Stimulated activated CD4-positive, alpha-beta T cell treated with anti-CD3 and anti-CD28 coated beads, Interleukin-15, amount 100 ng/mL, for 48 hours (primary cell): ENCODE measurements around the gene ERVH48-1.
"Not testable (repeated sequence)": the region's sequence is repeated elsewhere in the genome, so short reads cannot be mapped to it uniquely, and the experiment has no call there.

Source experiments
- DNase-seq, 2 donors: peaks; one replicate each; pipeline ENCODE4 v3.0.0-alpha.2; 2020; ENCODE audit warnings: low read depth in 2 of 2

ERVH48-1 gene

DNA sequence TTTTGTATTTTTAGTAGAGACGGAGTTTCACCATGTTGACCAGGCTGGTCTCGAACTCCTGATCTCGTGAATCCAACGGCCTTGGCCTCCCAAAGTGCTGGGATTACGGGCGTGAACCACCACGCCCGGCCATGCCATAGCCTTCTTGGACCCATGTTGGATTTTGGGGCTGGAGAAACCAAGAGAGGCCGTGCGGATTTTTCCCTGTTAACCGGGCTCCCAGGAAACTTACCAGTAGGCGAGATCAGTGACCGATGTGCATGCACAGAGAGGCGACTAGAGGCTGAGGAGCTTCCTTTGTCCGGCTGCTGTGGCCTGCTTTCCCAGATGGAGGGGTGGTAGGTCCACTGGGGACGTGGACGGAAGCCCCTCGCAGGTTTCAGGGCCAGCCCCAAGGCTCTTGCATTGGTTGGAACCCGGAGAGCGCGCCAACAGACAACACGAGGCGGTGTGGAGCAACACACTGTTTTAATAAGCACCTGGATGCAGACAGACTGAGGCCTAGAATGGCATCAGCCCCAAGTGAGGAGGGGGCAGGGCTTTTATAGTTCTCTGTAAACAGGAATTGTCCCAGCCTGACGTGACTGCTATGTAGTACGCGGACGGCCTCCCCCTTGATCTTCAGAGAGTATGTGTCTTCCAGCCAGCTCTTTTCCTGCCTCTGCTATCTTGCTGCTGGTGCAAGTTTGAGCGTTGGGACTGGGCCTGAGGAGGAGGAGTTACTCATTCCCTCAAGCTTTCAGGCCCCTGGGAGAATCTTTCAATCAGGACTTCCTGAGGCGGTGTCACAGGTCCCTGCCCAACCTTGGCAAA, at the start of gene ERVH48-1:
ERVH48-1 (minus strand) TSS at position 517 of the 813 bp plus-strand sequence. CDS start 6,624 bp downstream, outside the sequence.
- no peak for DNase-seq

DNA sequence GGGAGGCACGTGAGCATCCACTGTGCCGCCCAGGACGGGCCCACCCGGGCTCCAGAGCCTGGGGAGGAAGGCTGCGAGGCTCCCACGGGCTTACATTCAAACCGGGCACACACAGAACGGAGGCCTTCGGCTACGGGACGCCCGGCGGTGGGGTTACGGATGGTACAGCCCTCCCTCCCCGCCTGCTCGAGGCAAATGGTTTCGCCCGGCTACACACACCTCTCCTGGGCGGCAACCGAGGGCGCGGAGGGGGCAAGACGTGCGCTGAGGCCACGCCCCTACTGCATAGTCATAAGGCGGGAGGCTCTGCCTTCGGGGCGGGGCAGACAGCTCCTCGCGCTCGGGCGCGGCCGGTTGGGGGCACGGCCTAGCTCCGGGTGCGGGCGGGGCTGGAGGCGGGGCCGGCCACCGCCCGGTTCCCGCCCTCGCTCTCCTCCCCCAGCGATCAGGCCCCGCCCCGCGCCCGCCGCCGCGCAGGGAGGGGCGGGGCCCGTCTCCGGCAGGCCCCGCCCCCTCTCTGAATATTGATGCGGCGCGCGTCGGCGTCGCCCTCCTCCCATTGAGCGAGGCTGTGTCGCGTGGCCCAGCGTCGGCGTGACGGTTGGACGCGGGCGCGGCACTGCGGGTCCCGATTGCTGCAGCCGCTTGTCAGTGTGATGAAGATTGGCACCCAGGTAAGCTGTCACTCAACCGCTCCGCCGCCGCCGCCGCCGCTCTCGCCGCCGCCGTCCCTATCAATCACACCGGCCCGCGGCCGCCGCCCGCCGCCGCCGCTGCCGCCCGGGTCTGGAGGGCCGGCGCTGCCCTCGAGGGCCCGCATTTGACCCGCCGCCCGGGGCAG, 48.8 kb upstream of the ERVH48-1 start, which contains the start of gene PKNOX1:
PKNOX1 (plus strand) TSS at position 572 of the 841 bp plus-strand sequence. CDS start 29,820 bp downstream, outside the sequence.
- DNase-seq, result peak; percentile 99

DNA sequence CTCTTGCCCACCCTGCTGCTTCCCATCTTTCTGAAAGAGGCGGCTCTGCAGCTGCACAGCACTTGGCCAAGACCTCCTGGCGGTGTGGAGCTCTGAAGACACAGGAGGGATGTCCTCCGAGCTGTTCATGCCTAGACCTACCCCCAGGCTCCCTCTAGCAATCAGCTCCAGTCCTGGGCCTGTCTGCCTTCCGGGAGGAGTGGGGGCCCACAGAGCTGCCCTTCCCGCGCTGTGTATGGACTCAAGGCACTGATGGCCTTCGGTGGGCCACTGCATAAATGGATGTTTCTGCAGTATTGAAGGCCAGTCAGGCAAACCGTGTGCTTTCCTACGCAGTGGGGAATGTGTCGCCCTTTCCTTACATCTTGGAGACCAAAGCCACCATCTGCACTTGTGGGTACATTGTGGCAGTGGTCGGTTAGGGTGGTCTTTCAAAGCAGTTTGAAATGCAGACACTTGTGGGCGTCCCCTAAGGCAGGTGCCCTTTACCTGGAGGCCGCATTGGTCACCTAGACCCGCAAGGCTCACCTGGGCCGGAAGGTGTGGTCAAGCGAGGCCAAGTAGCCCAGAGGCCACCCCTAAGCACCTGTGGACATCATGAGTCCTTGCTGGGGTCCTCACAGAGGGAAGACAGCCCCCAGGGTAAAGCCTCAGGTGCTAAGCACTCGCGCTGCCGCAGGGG, 48.0 kb upstream of the ERVH48-1 start:
- DNase-seq, result no peak

DNA sequence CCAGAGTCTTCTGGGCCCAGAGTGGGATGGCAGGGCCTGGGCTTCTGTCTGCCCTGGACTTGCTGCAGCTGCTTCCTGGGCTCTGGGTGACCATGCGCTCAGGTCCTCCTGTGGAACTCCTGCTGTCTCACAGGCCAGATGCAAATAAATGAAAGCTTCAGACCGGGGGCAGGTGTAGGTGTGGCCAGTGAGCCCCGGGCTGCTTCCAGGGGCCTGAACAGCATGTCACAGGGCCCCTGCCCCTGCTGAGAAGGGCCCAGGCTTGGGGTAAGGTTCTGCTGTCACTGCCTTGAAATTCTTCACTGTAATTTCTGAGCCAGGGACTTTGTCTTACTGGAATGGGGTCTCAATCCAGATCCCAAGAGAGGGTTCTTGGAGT, 46.5 kb upstream of the ERVH48-1 start:
- DNase-seq, result no peak

DNA sequence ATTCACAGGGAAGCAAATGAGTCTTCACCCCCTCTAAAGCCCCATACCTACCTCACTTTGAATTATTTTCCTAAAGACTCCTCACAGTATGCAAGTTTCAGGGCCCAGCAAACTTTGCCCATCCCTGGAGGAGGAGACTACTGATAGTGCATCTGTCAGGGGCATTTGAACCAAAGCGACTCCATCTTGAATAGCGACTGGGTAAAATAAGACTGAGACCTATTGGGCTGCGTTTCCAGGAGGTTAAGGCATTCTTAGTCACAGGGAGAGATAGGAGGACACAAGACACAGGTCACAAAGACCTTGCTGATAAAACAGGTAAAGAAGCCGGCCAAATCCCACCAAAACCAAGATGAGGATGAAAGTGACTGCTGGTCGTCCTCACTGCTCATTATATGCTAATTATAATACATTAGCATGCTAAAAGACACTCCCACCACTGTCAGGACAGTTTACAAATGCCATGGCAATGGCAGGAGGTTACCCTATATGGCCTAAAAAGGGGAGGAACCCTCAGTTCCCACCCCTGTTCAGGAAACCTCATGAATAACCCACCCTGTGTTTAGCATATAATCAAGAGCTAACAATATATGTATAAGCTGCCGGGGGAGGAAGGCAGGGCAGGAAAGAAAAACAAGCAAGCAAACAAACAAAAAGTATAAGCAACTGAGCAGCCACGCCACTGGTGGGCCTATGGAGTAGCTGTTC, 45.7 kb upstream of the ERVH48-1 start:
- no peak for DNase-seq

DNA sequence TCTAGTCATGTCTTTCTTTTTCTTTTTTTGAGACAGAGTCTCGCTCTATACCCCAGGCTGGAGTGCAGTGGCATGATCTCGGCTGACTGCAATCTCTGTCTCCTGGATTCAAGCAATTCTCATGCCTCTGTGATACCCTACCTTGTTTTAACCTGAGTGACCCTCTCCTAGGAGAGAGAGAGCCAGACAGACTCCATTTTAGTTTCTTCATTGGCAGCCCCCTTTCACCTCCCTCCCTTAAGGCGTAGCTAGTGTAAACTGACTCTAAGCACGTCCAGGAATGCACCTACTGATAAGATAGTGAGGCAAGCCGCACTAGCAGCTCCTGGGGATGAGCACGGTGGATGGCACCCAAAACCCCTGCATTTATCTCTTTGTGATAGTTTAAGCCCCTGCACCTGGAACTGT, 43.8 kb upstream of the ERVH48-1 start:
- DNase-seq, result no peak

DNA sequence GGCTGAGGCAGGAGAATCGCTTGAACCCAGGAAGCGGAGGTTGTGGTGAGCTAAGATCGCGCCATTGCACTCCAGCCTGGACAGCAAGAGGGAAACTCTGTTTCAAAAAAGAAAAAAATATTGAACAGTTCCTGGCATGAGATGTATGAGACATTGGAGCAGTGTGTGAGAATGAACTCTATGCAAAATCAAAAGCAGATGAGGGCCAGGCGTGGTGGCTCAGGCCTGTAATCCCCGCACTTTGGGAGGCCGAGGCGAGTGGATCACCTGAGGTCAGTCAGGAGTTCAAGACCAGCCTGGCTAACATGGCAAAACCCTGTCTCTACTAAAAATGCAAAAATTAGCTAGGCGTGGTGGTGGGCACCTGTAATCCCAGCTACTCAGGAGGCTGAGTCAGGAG, 42.2 kb upstream of the ERVH48-1 start:
- not testable (repeated sequence) for DNase-seq

DNA sequence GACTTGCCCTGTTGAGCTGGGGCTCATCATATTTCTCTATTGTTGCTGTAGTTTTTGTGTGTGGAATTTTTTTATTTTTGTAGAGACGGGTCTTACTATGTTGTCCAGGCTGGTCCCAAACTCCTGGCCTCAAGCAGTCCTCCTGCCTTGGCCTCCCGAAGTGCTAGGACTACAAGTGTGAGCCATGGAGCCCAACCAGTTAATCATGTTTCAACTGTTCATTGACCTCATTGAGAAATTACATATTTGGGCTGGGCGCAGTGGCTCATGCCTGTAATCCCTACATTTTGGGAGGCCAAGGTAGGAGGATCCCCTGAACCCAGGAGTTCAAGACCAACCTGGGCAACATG, 39.8 kb upstream of the ERVH48-1 start:
- no peak for DNase-seq

DNA sequence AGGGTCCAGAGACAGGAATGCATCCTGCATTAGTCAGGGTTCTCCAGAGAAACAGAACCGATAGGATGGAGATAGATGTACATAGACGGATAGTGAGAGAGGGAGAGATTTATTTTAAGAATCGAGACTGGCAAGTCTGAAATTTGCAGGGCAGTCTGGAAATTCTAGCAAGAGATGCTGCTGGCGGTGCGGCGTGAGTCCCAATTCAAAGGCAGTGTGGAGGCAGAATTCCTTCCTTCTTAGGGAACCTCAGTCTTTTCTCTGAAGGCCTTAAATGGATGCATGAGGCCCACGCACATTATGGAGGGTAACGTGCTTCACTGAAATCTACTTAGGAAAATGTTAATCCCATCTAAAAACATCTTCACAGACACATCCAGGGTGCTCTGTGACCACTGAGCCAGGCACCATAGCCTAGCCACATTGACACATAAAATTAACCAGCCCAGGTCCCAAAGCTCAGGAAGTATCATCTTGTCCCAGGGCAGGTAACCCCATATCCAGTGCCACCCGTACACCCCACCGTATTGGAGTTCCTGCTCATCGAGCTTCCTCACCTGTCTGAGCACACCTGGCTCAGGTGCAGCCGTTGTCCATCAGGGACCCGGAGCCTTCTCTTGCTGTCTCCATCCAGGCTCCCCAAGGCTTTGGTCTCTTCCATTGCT, 39.2 kb upstream of the ERVH48-1 start:
- no peak for DNase-seq

DNA sequence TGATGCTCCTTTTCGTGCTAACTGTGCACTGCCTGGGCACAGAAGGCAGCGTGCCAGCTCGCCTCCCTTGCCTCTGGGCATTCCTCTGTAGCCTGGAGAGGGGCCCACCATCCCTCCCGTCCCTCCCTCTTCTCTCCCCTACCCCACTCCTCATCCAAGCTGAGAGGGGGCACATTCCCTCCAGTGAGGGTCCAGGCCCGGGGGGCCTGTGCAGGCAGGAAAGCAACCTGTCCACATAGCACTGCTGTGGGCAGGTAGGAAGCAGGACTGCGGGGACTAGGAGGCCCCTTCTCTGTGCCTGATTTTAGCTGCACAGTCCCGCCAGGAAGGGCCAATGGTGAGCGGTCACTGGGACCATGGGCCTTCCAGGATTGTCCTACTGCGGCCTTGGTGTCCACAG, 38.7 kb upstream of the ERVH48-1 start:
- no peak for DNase-seq

DNA sequence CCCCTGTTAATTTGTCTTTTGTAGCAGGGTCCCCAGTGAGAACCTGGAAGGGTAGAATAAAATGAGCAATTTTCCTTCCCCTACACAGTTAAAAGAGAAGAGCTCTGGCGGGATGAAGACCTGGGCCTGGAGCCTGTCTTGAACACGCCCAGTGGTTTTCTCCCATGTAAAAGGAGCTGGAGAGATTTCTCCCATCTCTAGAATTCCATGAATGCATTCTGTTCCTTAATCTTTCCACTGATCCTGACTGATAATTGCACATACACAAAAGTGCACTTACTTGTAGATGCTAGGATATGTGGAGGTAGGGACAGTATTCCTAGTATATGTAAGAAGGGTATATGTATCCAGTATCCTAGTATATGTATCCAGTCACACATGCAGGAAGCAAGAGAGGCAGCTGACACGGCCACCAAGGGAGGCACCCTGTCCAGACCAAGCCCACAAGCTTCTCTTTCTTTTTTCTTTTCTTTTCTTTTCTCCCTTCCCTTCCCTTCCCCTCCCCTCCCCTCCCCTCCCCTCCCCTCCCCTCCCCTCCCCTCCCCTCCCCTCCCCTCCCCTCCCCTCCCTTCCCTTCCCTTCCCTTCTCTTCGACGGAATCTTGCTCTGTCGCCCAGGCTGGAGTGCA, 37.1 kb upstream of the ERVH48-1 start:
- DNase-seq, result no peak

DNA sequence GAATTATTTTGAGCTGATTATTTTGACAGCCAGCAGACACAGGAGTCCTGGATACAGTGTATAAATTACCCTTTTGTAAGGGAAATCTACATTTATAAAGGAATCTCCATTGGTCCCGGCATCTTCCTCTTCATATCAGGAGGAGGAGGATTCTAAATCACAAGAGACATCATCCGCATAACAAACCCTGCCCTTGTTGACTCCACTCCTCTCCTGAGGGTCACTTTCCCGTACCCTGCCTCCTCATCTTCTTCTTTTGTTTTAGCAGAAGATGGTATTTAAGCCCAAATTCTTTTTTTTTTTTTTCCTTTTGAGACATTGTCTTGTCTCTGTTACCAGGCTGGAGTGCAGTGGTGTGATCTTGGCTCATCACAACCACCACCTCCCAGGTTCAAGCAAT, 34.3 kb upstream of the ERVH48-1 start:
- DNase-seq, result no peak

DNA sequence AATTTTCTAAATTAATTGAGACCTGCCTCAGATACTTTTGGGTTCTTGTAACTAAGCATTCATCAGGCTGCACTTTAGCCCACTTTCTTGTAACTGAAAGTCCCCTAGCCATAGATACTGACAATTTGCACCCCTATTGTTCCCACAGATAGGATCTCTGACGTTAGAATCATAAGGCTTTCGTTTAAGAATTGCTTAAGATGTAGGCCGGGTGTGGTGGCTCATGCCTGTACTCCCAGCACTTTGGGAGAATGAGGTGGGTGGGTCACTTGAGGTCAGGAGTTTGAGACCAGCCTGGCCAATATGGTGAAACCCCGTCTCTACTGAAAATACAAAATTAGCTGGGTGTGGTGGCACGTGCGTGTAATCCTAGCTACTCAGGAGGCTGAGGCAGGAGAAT, 32.7 kb upstream of the ERVH48-1 start:
- DNase-seq, result not testable (repeated sequence)

DNA sequence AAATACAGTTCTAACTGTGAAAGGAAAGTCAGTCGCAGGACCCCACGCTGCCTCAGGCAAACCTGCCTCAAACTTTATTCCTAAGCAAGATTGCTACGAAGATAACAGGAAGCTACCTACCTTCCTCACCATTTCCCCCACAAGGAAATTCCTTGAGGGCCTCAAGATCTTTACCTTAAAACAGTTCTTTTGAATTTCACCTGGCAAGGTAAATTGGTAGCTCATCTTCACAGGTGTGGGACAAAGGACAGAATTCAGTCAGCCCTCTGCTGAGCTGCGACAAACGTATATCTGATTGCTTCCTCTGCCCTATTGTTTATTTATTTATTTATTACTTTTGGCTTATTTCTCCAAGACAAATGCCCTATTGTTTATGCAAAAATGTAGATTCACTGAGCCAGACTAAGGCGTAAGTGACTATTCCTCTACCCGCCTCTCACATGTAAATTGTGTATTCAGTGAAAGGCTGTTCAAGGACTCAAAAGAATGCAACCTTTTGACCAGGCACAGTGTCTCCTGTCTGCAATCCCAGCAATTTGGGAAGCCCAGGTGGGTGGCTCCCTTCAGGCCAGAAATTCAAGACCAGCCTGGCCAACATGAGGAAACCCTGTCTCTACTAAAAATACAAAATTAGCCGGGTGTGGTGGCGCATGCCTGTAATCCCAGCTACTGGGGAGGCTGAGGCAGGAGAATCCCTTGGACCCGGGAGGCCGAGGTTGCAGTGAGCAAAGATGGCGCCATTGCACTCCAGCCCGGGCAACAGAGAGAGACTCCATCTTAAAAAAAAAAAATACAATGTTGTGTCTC, 31.6 kb upstream of the ERVH48-1 start:
- no peak for DNase-seq

DNA sequence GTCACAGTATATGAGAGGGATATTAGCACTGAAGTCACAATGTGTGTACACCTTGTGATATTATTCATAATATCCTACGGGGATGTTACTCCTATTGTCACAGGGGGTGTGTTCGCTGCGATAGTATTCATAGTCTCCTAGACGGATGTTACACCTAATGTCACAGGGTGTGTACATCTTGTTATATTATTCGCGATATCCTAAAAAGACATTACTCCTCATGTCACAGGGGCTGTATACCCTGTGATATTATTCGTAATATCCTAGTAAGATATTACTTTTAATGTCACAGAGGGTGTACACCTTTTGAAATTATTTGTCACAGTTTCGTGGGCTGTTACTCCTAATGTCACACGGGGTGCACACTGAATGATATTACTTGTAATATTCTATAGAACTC, 25.8 kb upstream of the ERVH48-1 start:
- DNase-seq, result not testable (repeated sequence)

DNA sequence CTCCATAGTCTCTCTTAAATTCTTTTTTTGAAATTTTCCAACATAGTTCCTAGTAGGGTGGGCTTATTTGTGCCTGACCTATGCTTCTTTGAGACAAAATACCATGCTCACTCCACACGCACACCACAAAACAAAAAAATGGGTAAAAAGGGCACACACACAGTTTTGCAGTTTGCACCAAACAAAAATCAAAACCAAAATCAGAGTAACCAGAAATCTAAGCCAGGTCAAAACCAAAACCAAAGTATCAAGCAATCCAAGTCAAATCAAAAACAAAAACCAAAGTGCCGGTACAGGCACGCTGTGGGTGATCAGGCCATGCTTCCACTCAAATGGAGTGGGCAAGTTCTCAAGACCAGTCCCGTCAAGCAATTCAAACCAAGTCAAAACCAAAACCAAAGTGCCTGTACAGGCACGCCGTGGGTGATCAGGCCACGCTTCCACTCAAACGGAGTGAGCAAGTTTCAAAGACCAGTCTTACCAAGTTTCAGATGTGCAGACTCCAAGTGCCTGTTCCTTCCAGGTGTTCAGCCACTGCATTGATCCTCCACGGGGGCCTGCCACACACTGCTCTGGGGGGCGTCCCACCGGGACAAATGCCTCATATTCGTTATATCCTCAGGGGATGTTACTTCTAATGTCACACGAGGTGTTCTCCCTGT, 23.8 kb upstream of the ERVH48-1 start:
- DNase-seq, result not testable (repeated sequence)

DNA sequence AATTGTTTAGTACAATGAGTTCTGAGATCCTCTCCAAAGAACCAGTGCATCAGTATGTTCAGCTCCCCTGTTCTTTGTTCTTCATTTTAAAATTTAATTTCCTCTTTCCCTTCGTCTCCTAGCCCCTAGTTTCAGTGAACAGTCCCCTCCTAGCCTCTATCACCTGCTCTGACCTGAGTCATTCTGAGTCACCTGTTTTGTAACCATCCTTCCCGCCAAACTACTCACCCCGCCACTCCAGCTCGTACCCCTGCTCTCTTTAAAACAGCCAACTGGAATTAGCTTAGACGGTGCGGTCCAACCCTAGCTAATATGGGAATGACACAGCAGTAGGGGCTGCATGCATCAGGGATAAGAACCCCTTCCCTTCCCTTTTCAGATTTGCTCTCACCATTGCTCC, 16.8 kb upstream of the ERVH48-1 start:
- no peak for DNase-seq

DNA sequence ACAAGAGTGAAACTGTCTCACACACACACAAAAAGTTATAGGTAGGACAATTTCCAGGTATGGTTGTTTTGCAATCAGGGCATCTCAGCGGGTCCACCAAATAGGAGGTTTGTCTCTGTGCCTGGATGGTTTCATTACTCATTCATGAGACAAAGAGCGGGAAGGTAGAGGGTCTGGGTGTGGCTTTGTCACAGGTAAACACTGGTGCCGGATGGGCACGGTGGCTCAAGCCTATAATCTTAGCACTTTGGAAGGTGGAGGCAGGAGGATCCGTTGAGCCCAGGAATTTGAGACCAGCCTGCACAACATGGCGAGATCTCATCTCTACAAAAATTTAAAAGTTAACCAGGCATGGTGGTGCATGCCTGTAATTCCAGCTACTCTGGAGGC, 16.3 kb upstream of the ERVH48-1 start:
- no peak for DNase-seq
